ENCODE data around the gene SEPTIN2.
"Not testable (repeated sequence)": the region's sequence is repeated elsewhere in the genome, so short reads cannot be mapped to it uniquely, and the experiment has no call there.

Gene SEPTIN2

DNA sequence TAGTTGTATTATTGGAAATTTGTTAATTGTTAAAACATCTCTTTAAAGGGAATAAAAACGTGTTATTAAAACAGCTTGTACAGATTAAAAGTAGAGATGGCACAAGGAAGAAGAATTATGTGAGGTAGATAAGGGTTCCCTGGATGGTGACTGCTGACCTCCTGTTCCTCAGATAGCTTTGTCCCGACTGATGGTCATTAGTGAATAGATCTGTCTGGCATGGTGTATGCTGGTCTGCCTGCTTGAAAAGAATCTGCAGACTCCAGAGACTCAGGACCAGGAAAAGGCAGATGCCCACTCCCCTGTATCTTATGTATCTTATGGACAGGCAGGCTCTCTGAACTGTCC lies 34.8 kb downstream of the SEPTIN2 start:
- no peak for DNase-seq (ENCODE audit: low read depth in 1 of 2, low spot score in 1 of 2)

DNA sequence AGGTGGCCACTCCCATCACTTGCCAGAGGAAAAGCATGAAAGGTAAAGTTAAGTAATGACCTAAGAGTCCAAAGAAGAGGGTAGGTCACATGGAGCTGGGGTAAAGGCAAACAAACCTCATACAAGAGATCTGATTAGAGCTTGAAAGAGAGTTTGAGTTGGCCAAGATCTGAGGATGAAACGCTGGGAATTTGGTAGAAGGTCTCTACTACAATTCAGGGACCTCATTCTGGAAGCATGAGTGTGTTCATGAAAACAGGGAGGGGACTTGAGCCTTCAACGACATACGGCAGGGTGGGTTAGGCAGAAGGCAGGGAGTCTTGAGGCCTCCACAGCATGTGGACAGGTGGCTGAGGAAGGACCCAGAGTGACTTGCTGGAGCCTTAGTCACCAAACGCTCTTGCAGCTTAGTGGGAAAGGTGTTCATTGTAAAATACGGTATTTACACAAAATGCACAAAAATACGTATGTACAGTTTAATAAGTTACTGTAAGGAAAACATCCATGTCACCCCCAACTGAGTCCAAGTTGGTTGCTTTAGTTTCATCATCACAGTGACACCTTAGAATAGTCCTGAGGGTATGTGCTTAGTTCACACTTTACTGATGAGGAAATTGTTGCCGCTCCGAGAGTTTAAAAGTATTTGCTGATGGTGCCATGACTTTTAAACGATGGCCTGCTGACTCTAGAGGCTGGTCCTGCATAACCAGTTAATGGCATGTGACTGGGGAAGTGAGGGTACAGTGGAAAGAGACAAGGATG lies 35.3 kb downstream of the SEPTIN2 start:
- no peak for DNase-seq (ENCODE audit: low read depth in 1 of 2, low spot score in 1 of 2)

DNA sequence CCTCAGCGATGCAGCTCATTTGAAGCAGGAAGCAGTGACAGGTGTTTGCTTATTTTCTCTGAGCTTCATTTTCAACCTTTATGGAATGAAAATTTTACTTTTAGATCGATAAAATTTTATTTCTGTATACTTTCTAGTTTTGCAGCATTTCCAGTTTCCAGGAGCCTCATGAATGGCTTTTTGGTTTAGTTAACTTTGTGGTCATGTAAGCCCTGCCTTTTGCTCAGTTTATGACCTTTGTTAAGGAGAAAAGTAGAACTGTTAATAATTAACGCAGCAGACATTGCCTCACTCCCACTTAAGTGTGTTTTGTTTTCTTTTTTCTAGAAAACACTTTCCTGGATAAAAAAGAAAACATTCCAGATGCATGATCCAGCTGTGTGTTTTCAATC lies 35.9 kb downstream of the SEPTIN2 start:
- DNase-seq (ENCODE audit: low read depth in 1 of 2, low spot score in 1 of 2): no peak

DNA sequence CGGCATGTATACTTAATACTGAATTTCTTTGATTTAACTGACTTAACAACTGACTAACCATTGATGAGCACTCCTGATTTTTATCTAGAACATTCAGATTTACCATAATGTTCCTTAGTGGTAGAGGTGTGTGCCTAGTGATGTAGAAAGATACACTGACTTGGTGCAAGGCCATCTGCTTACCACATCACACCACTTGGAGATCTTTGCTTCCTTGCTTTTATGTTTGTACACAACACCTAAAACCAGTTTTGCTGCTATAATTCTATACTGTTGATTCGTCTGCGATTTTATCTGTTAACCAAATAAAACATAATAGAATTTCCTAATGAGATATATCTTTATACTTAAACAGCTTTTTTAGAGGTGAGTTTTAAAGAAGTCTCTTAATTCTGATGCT lies 36.5 kb downstream of the SEPTIN2 start:
- no peak for DNase-seq (ENCODE audit: low read depth in 1 of 2, low spot score in 1 of 2)

DNA sequence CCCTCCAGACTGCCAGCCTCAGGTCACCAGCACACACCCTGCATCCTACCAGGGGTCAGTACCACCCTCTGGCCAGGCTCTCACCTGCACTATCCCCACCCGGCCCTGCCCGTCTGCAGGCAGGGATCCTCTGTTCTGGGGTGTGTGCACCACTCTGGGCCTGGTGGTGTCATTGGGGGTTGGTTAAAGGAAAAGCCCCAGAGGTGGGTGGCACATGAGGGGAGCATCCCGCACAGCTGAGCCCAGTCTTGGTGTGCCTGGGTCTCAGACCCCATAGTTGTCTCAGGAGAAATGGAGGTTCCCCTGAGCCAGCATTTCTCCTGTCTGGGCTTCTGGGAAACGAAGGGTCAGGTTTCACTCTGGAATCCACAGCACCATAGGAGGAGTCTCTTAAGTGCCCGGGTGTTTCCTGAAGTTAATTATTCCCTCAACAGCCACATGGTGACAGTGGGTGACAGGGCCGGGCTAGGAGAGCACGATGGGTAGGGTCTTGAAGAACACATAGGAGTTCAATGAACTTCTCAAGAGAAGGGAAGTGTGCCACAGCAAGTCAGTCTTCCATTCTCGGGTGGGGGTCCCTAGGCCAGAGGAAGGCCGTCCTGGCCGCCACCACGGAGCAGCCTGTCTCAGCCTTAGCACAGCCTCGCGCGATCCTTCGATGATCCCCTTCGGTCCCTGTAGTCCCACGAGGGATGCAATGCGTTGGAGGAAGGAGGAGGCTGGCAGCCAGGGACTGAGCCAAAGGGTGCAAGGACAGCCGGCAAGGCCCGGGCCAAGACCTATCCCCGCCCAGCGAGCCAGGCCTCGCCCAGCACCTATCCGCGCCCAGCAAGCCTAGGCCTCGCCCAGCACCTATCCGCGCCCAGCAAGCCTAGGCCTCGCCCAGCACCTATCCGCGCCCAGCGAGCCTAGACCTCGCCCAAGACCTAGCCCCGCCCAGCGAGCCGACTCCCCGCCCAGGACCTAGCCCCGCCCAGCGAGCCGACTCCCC lies 39.2 kb downstream of the SEPTIN2 start:
- peak; percentile 34 to 55 for DNase-seq (ENCODE audit: low read depth in 1 of 2, low spot score in 1 of 2)

DNA sequence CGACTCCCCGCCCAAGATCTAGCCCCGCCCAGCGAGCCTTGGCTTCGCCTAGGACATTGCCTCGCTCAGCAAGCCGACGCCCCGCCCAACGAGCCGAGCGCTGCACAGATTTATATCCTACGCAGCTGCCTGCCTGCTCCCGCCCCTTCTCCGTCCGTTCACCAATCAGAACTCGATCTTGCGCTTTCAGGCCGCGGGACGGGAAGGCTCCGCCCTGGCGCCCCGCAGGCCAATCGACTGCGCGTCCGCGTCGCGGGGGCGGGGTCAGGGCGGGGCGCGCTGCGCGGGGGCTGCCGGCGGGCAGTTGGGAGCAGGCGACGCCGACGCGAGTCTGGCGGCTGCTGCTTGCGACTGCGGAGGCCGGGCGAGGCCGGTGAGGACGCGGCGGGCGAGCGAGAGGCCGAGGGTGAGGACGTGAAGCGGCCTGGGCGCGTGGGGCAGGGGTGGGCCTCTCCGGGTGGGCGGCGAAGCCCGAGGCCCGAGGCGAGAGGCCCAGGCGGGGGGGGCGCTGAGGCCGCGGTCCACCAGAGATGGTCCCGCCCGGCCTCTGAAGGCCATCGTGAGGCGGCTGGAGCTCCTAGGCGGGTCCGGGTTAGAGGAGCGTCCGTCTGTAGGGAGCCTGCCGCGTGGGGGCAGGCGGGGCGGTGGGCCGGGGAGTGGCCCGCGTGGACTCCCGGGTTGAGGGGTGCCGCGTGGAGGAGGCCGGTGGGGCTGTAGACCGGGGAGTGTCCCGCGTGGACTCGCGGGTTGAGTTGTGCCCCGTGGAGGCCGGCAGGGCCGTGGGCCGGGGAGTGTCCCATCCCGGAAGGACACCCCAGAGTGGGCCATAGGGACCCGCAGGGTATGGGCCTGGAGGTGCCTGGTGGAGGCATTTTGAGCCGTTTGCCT lies 40.5 kb downstream of the SEPTIN2 start, which contains the start of gene FARP2:
Gene FARP2 (plus strand): TSS at position 303 of the 888 bp plus-strand sequence. CDS start 16,823 bp downstream, outside the sequence.
- DNase-seq (ENCODE audit: low read depth in 1 of 2, low spot score in 1 of 2): peak; percentile 89 to 92

DNA sequence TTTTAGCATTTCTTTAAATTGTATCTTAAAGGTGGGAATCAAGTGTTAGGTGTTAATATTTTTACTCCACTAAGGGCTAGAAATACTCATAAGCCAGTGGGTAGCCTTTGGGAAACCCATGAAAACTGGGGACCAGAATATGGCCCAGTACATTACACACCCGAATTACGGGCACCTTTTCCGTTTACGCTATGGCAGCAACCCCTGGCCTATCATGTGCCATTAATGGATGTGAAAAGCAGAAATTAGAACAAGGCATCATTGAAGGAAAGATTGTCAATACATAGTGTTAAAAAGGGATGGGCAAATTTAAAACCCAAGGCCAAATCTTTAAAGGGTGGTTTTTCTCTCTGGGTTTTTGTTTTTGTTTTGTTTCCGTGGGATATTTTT lies 41.1 kb downstream of the SEPTIN2 start:
- no peak for DNase-seq (ENCODE audit: low read depth in 1 of 2, low spot score in 1 of 2)

DNA sequence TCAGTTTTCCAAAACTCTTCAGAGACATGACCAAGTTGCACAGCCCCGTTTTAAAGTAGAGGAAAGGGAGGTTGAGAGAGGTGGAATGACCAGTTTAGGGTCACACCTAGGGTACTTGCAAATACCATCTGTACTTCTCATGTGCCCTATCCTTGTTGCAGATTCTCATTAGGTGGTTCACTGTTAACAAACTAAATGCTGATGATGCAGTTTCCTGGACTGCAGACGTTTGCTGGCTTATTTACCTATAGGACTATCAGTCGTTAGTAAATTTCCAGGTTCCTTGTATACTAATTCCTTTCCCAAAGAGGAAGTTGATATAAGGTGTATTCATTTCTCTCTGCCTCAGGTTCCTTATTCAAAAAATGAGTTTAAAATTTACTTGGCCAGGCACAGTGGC lies 41.8 kb downstream of the SEPTIN2 start:
- DNase-seq (ENCODE audit: low read depth in 1 of 2, low spot score in 1 of 2): no peak

DNA sequence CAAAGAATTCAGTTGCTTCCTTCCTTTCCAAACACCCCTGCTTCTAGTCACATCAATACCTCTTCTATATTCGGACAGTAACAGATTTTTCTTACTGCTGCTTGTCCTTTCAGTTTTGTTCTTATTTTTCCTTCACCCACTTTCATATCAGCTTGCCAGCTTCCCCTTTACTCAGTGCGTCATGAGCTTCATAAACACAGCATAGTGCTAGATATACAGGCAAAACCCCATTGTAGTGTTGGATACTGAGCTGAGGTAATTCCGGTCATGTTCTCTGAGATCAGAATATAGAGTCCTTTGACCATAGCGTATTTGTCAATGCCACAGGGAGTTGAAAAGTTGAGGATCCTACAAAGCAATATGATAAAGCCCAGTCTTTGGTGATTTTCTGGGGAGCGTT lies 42.7 kb downstream of the SEPTIN2 start:
- DNase-seq (ENCODE audit: low read depth in 1 of 2, low spot score in 1 of 2): no peak

DNA sequence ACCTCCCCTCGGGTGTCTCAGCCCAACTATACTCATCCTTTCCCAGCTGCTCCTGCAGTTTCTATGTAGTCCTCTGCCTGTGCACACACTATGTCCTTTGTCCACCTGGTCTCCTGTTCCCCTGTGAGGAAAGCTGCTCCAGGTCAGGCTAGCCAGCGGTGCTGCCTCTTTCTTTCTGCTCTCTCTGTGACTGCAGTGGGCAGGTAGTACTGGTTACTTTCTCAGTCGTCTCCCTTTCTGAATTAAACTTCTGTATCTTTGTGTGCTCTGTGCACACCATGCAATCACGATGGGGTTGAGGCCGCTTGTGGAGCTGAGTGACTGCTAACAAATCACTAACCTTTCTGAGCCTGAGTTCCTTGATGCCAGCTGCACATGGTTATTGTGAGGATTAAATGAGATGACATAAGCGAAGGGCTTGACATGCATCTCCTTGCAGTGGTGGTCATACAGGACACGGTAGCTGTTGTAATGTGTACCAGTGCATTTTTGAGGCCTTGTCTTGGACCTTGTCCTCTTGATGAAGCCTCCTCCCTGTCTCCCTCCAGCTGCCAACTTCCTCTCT lies 43.8 kb downstream of the SEPTIN2 start:
- DNase-seq (ENCODE audit: low read depth in 1 of 2, low spot score in 1 of 2): no peak

DNA sequence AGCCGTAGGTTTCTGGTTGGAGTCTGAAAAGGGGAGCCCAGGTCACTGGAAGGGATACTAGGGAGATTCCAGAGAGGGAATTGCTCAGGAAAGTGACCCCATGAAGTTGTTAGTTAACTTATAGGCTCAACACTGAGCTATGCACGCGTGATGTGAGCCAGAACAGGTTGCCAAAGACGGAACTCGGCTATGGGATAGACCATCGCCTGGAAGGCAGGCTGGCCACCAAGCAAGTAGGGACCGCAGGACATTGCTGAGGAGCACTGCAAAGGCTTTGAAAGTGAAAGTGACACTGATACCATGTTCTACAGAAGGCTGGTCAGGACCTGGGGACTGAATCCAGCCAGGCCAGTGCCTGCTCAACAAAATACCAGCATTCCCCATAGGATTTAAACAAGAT lies 47.7 kb downstream of the SEPTIN2 start:
- no peak for DNase-seq (ENCODE audit: low read depth in 1 of 2, low spot score in 1 of 2)

DNA sequence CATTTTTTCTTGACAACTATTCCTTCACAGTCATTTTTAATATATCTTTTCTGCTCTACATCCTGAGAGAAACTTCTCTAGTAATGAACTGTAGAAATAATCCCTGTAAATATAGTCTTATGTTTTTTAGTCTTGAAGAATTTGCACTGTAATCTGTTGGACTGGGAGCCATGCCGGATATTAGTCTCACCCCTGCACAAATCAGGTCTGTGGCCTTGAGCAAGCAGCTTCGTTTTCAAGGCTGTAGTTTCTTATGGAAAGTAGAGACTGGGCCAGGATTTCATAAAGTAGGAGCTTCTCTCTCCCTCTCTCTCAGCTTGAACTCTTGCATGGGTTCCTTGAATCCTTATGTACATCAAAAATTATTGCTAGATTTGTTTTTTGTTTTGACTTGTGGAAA lies 49.1 kb downstream of the SEPTIN2 start:
- DNase-seq (ENCODE audit: low read depth in 1 of 2, low spot score in 1 of 2): no peak

DNA sequence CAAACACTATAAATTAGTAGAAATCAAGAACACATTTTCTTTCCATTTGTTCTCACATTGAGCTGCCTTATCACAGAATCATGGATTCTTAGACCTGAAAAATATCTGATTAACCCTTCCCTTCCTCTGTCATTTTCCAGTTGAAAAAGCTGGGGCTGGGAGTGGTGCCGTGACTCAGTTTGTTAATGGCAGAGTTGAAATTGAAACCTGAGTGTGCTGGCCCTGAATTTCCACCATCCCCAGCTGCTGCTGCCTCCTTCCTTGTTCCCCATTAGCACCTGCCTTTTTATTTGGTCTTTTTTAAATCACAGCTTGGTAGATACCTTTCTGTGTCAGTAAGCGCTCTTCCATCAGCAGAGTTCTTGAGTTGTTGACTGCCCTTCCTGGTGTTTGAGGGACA lies 51.0 kb downstream of the SEPTIN2 start:
- no peak for DNase-seq (ENCODE audit: low read depth in 1 of 2, low spot score in 1 of 2)

DNA sequence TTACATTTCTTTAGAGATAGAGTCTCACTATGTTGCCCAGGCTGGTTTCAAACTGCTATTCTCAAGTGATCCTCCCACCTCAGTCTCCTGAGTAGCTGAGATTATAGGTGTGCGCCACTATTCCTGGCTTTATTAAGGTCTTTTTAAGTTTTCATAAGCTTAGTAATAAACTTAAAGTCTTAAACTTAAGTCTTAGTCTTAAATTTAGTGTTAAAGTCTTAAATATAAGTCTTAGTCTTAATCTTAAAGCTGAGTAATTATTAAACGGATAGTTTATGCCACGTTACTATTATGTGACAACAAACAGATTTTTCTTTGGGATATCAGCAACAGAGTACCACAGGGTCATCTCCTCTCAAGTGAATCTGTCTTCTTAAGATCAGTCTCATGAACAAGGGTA lies 52.9 kb downstream of the SEPTIN2 start:
- no peak for DNase-seq (ENCODE audit: low read depth in 1 of 2, low spot score in 1 of 2)

DNA sequence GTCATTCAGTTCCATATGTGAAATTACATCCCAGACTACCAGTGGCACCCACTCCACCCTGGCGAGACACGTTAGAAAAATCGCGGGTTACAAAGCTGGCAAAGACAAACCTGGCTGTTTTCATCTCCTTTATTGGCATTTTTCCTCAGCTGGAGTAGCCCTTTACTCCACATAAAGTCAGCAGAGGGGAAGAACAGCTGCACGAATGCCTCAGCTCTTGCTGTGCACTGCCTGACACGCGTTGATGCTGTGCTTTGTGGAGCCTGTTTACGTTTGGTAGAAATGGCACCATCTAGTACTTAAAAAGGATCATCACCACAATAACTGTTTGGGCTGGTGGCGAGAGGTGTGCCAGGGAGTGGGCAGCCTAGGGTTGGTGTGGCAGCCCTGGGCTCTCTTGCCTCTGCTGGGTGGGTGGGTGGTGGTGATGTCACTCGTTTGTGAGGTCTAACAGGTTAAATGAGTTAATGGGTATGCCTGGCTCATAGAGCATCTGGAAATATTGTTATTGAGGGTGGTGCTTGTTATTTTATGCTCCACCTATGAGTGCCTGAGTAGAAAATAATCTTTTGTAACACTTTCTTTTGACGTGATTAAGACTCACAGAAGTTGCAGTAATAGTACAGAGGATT lies 56.8 kb downstream of the SEPTIN2 start:
- DNase-seq (ENCODE audit: low read depth in 1 of 2, low spot score in 1 of 2): no peak

DNA sequence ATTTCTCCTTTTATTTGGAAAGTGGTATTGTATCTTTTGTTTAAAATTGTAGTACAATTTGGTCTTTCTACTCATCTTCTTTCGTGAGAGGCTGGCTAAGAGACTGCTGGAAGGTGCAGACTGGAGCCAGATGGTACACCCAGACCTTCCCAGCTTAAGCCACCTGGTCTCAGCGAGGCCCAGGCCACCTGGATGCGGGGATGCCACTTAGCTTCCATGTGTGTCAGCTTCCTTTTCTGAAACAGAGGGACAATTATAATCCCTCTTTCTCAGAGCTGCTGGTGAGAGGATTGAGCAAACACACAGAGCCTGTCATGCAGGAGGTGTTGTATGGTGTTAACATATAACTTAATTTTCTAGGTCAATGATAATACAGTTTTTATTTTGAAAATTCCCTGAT lies 57.7 kb downstream of the SEPTIN2 start:
- DNase-seq (ENCODE audit: low read depth in 1 of 2, low spot score in 1 of 2): no peak

DNA sequence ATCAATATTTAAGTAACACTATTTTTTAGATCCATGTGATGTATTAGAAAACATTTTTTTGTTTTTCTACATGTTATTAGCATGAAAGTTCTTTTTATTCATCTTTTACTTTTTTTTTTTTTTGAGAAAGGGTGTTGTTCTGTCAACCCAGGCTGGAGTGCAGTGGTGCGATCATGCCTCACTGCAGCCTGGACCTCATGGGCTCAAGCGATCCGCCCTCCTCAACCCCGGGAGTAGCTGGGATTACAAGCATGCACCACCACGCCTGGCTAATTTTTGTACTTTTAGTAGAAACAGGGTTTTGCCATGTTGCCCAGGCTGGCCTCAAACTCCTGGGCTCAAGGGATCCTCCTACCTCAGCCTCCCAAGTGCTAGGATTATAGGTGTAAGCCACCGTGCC lies 58.2 kb downstream of the SEPTIN2 start:
- DNase-seq (ENCODE audit: low read depth in 1 of 2, low spot score in 1 of 2): not testable (repeated sequence)

DNA sequence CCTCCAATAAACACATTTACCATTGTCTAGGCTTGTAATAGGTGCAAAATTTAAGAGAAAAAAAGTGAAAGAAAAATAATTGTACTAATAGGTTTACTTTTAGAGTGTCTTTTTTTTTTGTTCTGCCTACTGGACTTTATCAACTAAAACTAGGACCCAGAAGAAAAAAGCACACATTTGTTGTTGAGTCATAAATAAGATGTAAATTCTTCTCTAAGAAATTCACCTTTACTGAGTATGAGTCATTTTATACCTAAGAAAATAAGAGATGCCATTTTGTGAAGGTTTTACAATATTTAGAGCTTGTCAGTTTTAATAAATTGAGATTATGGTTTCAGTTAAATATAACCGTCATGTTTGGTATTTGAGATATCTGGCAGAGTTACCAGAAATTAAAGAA lies 59.6 kb downstream of the SEPTIN2 start:
- no peak for DNase-seq (ENCODE audit: low read depth in 1 of 2, low spot score in 1 of 2)

DNA sequence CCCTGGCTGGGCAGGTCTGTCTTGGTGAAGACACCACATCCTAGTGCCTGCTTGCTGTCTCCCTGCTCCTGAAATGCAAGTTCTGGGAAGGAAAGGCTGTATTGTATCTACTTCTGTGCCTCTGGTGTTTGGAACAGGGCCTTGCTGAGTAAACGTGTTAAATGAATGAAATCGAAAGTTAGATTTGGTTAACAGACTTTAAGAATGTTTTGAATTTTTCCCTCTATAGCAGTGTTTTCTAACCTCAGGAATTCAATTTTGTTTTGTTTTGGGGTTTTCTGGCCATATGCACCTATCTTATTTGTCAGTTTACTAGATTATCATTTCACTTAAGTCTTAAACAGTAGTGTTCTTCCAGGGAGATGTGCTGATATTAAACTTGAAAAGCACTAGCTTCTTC lies 61.1 kb downstream of the SEPTIN2 start:
- no peak for DNase-seq (ENCODE audit: low read depth in 1 of 2, low spot score in 1 of 2)

DNA sequence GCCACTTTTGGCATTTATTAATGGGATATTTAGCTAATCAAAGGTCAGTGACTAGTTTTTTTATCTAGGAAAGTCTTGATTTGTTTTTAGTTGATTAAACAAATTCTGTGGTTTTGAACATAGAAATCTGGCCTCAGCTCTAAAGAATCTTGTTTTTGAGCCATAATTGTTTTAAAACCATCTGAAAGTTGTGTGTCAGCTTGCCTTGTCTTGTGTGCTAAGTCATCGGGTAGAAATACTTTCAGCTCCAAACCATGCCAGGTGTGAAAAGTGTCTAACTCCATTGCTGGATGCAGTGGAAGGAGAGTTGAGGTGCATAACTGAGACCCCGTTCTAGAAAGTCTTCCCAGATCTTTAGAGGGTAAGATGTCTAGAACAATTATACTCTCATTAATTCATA lies 63.1 kb downstream of the SEPTIN2 start:
- DNase-seq (ENCODE audit: low read depth in 1 of 2, low spot score in 1 of 2): no peak

All from activated T-helper 1 cell treated with anti-CD3 and anti-CD28 coated beads, Interleukin-2, amount 50 U/mL, for 16 hours (primary cell).